Measurements from ENCODE around the gene GLUL. TPM values are rescaled to one million over a fixed set of nuclear protein-coding genes. Genes with fewer than 3 reads are reported as not detected.

GLUL gene
- total and polyA plus RNA-seq, 2 of the 4 experiments (the other 2 are of a cell fraction) = 131 to 385 TPM

GRCh38 chr1:182374101-182374834, 17.3 kb downstream of the GLUL start:
- H2BK120ac ChIP-seq (ENCODE audit: low read depth, low read length) = no peak overlapping the region
- CTCF ChIA-PET = no interaction called here
- H3K9me3 ChIP-seq (ENCODE audit: control insufficient read depth, insufficient read depth, low read length) = no peaks in the 10 kb centered on the region
- intact Hi-C loops (cut with micrococcal nuclease) = no loop called here
- no peaks in the 10 kb centered on the region for H3K4me1 ChIP-seq (ENCODE audit: control insufficient read depth, insufficient read depth, low read length)
- dilution Hi-C loops (cut with HindIII; ENCODE audit: low sequenced_read_pairs, unreplicated experiment) = no loop called here
- peaks cover 2% of the 10 kb centered on the region for H3K27me3 ChIP-seq (ENCODE audit: control insufficient read depth, insufficient read depth, low read length)
- no peak overlapping the region for H3K14ac ChIP-seq (replicated peaks; ENCODE audit: low read depth, low read length)
- POLR2A ChIA-PET (ENCODE audit: unreplicated experiment) = no interaction called here
- no peak overlapping the region for H3K56ac ChIP-seq (ENCODE audit: extremely low read depth, insufficient read depth, low read length)
- no peak overlapping the region for H2AK9ac ChIP-seq (replicated peaks; ENCODE audit: low read depth, low read length, poor library complexity)
- H2BK20ac ChIP-seq (ENCODE audit: low read depth, low read length) = no peak overlapping the region
- no peaks in the 10 kb centered on the region for H3K9me1 ChIP-seq (ENCODE audit: insufficient read depth, low read length)
- H2BK5ac ChIP-seq (ENCODE audit: low read depth, low read length, poor library complexity, severe bottlenecking) = no peak overlapping the region
- ATAC-seq (ENCODE audit: low read depth) (no peak), DNase-seq (no peak)
- H3K79me1 ChIP-seq (ENCODE audit: low read depth in 1 of 2, low read length in 2 of 2) = no peaks in the 10 kb centered on the region
- H4K5ac ChIP-seq (ENCODE audit: low read depth, low read length) = no peak overlapping the region
- no peak overlapping the region for H3K9ac ChIP-seq (ENCODE audit: low read depth, low read length)
- H4K8ac ChIP-seq (ENCODE audit: low read depth in 2 of 2, low read length in 2 of 2) = no peak overlapping the region
- TF ChIP-seq RCOR1 (IDR thresholded peaks at IDR 0.05; ENCODE audit: insufficient replicate concordance, low read length) = no peak
- no peak for TF ChIP-seq POLR2A (IDR thresholded peaks at IDR 0.05; ENCODE audit: low read depth, low read length)
- TF ChIP-seq MAFK (IDR thresholded peaks at IDR 0.05; ENCODE audit: low read depth, low read length) = no peak
- TF ChIP-seq BHLHE40 (IDR thresholded peaks at IDR 0.05; ENCODE audit: low read depth, low read length) = no peak
- TF ChIP-seq FOS (IDR thresholded peaks at IDR 0.05; ENCODE audit: low read depth, low read length) = no peak
- TF ChIP-seq RFX5 (IDR thresholded peaks at IDR 0.05; ENCODE audit: low read depth, low read length) = no peak
- TF ChIP-seq USF2 (IDR thresholded peaks at IDR 0.05; ENCODE audit: low read depth, low read length) = no peak
- no peak for TF ChIP-seq RAD21 (IDR thresholded peaks at IDR 0.05; ENCODE audit: low read length)
- no peak for TF ChIP-seq CEBPB (IDR thresholded peaks at IDR 0.05; ENCODE audit: low read depth, low read length)
- TF ChIP-seq, protein P1, sequence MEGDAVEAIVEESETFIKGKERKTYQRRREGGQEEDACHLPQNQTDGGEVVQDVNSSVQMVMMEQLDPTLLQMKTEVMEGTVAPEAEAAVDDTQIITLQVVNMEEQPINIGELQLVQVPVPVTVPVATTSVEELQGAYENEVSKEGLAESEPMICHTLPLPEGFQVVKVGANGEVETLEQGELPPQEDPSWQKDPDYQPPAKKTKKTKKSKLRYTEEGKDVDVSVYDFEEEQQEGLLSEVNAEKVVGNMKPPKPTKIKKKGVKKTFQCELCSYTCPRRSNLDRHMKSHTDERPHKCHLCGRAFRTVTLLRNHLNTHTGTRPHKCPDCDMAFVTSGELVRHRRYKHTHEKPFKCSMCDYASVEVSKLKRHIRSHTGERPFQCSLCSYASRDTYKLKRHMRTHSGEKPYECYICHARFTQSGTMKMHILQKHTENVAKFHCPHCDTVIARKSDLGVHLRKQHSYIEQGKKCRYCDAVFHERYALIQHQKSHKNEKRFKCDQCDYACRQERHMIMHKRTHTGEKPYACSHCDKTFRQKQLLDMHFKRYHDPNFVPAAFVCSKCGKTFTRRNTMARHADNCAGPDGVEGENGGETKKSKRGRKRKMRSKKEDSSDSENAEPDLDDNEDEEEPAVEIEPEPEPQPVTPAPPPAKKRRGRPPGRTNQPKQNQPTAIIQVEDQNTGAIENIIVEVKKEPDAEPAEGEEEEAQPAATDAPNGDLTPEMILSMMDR (conservative IDR thresholded peaks at IDR 0.05; ENCODE audit: low read depth, low read length) = no peak
- no peak for TF ChIP-seq MXI1 (IDR thresholded peaks at IDR 0.05; ENCODE audit: borderline replicate concordance, low read depth, low read length)
- TF ChIP-seq SMC3 (IDR thresholded peaks at IDR 0.05; ENCODE audit: low read depth, low read length) = no peak
- no peak for TF ChIP-seq MAZ (IDR thresholded peaks at IDR 0.05; ENCODE audit: borderline replicate concordance, low read depth, low read length)
- H3K23ac ChIP-seq (ENCODE audit: low read depth, low read length) = no peak overlapping the region
- no peak overlapping the region for H2AK5ac ChIP-seq (ENCODE audit: low read depth, low read length)
- no peak overlapping the region for H2AFZ ChIP-seq (replicated peaks; ENCODE audit: low read length, poor library complexity)
- H3K4me3 ChIP-seq (ENCODE audit: insufficient read depth, low read depth, low read length) = no peak overlapping the region
- no TSS peak for BruUV-seq (replicated peaks)
- H3K27ac ChIP-seq (ENCODE audit: insufficient read depth, low read length) = no peak overlapping the region
- H3K36me3 ChIP-seq (ENCODE audit: control insufficient read depth, insufficient read depth, low read length) = no peaks in the 10 kb centered on the region
- WGBS, 2 experiments (ENCODE audit: extremely low coverage in 2 of 2, insufficient read length in 1 of 2) = no CpG with 5 or more reads among the region's 5 CpGs
- H4K91ac ChIP-seq (ENCODE audit: insufficient read depth, low read depth, low read length) = no peak overlapping the region
- no peak overlapping the region for H3K18ac ChIP-seq (ENCODE audit: low read depth, low read length)
- no peak overlapping the region for H2BK15ac ChIP-seq (ENCODE audit: low read depth, low read length)
- no peaks in the 10 kb centered on the region for H4K20me1 ChIP-seq (ENCODE audit: insufficient read depth, low read length)
- H3K4ac ChIP-seq (ENCODE audit: low read depth, low read length) = no peak overlapping the region
- H3K4me2 ChIP-seq (ENCODE audit: low read depth, low read length) = no peak overlapping the region
- in situ Hi-C loops (cut with MboI; ENCODE audit: low sequenced_read_pairs) = no loop called here
